ENCODE results near the gene PINK1.

Gene PINK1

DNA sequence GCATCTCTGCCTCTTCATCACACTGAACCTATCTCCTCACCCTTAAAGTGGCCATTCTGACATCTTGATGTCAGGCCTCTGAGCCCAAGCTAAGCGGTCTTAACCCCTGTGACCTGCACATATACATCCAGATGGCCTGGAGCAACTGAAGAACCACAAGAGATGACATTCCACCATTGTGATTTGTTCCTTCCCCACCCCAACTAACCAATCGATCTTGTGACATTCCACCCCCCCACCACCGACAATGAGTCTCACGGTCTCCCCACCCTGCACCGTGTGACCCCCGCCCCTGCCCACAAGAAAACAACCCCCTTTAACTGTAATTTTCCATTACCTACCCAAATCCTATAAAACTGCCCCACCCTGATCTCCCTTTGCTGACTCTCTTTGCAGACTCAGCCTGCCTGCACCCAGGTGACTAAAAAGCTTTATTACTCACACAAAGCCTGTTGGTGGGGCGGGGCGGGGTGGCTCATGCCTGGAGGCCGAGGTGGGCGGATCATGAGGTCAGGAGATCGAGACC lies 21.0 kb upstream of the PINK1 start:
- DNase-seq (ENCODE audit: low read depth): no peak
- H3K4me3 ChIP-seq (ENCODE audit: low read length): no peak overlapping the region
- no peak for TF ChIP-seq CTCF (conservative IDR thresholded peaks at IDR 0.05; ENCODE audit: low read depth, low read length)

DNA sequence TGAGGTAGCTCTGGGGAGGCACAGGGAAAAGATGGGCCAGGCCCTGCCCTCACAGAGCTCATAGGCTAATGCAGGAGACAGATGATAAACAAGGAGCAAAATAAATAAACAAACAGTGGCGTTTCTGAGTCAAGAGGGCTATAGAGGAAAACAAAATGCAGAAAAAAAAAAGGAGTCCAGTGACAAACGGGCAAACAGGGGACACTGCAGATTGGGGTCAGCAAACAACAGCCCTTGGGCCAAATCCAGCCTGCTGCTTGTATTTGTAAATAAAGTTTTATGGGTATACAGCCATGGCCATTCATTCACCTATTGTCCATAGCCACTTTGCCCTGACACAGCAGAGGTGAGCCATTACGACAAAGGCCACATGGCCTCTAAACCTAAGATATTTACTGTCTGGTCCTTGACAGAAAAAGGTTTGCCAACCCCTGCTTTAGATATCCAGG lies 19.1 kb upstream of the PINK1 start:
- no peak for TF ChIP-seq CTCF (conservative IDR thresholded peaks at IDR 0.05; ENCODE audit: low read depth, low read length)
- no peak overlapping the region for H3K4me3 ChIP-seq (ENCODE audit: low read length)
- DNase-seq (ENCODE audit: low read depth): no peak

DNA sequence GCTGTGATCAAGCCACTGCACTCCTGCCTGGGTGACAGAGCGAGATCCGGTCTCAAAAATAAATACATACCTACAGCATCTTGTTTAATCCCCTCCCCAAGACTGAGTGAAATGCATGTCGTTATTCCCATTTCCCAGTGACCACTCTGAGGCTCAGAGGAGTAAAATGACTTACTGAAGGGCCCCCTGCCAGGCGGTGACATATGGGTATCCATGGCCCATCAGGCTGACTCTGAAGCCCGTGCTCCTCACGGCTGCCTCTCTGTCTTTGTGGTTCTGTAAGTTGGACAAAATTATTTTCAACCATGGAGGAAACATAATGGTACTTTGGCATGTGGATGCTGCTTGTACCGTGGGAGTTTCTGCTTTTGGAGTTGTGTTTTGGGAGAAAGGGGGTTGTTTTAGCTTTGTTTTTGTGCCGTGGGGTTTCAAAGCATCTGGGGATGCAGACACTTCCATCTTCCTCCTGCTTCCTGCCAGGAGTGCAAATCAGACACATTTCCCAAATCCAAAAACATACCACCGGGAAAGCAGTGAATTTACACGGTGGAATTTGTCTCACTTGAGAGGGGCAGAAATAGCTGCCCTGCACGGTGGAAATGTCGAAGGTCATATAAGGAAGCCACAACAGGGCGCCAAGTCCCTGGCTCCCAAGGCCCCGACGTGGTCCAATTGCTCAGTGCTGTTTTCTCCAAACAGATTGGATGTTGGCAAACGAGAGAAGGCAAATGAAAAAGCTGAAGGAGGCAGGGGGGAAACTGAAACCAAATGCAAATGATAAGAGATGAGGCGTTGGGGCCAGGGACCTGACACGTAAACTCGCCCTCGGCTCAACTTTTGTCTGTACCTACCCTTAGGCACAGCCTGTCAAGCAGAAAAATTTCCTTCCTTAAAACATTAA lies 17.1 kb upstream of the PINK1 start:
- no peak for TF ChIP-seq CTCF (conservative IDR thresholded peaks at IDR 0.05; ENCODE audit: low read depth, low read length)

DNA sequence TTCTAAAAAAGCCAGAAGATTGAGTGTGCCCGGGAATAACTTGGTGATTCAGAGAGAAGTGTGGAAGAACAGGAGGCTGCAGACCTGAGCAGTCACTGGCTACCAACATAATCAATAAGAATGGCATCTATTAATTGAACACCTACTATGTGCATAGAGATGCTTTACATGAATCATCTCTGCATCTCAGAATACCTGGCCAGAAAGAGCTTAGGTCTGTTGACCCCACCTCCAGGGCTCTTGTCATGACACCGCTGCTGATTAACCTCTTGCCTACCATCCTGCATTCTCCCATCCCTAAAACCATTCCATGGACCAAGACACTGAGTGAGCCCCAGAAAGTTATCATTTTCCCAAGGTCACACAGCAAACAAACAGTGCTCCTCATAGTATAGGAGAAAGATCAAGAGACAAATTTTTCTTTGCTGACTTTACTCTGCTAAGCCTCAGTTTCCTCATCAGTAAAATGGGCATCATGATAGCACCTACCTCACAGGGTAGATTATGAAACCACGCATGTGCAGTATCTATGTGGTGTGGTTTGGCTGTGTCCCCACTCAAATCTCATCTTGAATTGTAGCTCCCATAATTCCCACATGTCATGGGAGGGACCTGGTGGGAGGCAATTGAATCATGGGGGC lies 16.3 kb upstream of the PINK1 start:
- no peak for TF ChIP-seq CTCF (conservative IDR thresholded peaks at IDR 0.05; ENCODE audit: low read depth, low read length)
- DNase-seq (ENCODE audit: low read depth): no peak
- no peak overlapping the region for H3K4me3 ChIP-seq (ENCODE audit: low read length)

More for the DNA sequence above, 17.1 kb upstream of the PINK1 start:
- no peak for DNase-seq (ENCODE audit: low read depth)
- no peak overlapping the region for H3K4me3 ChIP-seq (ENCODE audit: low read length)

GRCh38 chr1:20618550-20618949 lies 14.7 kb upstream of the PINK1 start:
- TF ChIP-seq CTCF (conservative IDR thresholded peaks at IDR 0.05; ENCODE audit: low read depth, low read length): no peak
- no peak overlapping the region for H3K4me3 ChIP-seq (ENCODE audit: low read length)
- DNase-seq (ENCODE audit: low read depth): no peak

GRCh38 chr1:20619999-20620398 lies 13.3 kb upstream of the PINK1 start:
- no peak for TF ChIP-seq CTCF (conservative IDR thresholded peaks at IDR 0.05; ENCODE audit: low read depth, low read length)
- no peak for DNase-seq (ENCODE audit: low read depth)
- no peak overlapping the region for H3K4me3 ChIP-seq (ENCODE audit: low read length)
